HEK293 (cell line): ENCODE measurements around the gene ARHGAP10.

Experiments
- CTCF ChIA-PET: fragments of 350-600 bp; formaldehyde crosslinking; extraction: SDS; loops from one replicate; lab custom pipeline; 2021; ENCODE audit warnings: antibody characterized with exemption; lab: Yijun Ruan, JAX
- POLR2A ChIA-PET: fragments of 300-600 bp; formaldehyde crosslinking; extraction: SDS; loops from one replicate; lab custom pipeline; 2020; ENCODE audit warnings: antibody characterized with exemption, inconsistent platforms; lab: Yijun Ruan, JAX
- H3K27ac ChIP-seq: fragments of 200-500 bp; sonication (Bioruptor generic); 2 replicates; pipeline ENCODE4 v1.5.1; 2014; ENCODE audit warnings: low read depth, low read length, control low read depth, inconsistent platforms; ENCODE audit errors: extremely low read depth
- H3K36me3 ChIP-seq, 2 experiments: fragments of 200-500 bp in 1 of 2; sonication (Bioruptor generic) in 1 of 2; 1 replicate in 1 of 2; 2 replicates in 1 of 2; pipeline ENCODE4 v1.5.1; 2014 to 2017; ENCODE audit warnings: inconsistent platforms in 2 of 2, low read length in 2 of 2; ENCODE audit not compliant: control insufficient read depth in 2 of 2, insufficient read depth in 1 of 2
- H3K4me1 ChIP-seq: fragments of 200-500 bp; sonication (Bioruptor generic); 2 replicates; pipeline ENCODE4 v1.5.1; 2014; ENCODE audit warnings: mild to moderate bottlenecking, low read length, inconsistent platforms; ENCODE audit not compliant: control insufficient read depth, insufficient read depth
- H3K4me3 ChIP-seq: 2 replicates; pipeline ENCODE4 v1.5.1; 2011; ENCODE audit warnings: low read depth, mild to moderate bottlenecking, control low read depth, low read length, moderate library complexity
- H3K9me3 ChIP-seq: fragments of 200-500 bp; sonication (Bioruptor generic); 2 replicates; pipeline ENCODE4 v1.5.1; 2014; ENCODE audit warnings: low read depth, low read length, inconsistent platforms; ENCODE audit not compliant: control insufficient read depth, insufficient read depth
- FEZF1 ChIP-seq: fragments of 450-650 bp; formaldehyde crosslinking; IDR thresholded peaks from 2 replicates; pipeline ENCODE4 v1.5.1; 2016; ENCODE audit warnings: missing biosample characterization, missing genetic modification characterization
- GLI2 ChIP-seq: fragments of 450-650 bp; formaldehyde crosslinking; IDR thresholded peaks from 2 replicates; pipeline ENCODE4; 2017; ENCODE audit warnings: missing biosample characterization, missing genetic modification characterization, low read depth, borderline replicate concordance
- IKZF3 ChIP-seq: fragments of 450-650 bp; IDR thresholded peaks from 2 replicates; pipeline ENCODE4 v1.5.0; 2018; ENCODE audit warnings: missing biosample characterization, mild to moderate bottlenecking, missing genetic modification characterization, moderate library complexity
- REPIN1 ChIP-seq: fragments of 450-650 bp; formaldehyde crosslinking; IDR thresholded peaks from 2 replicates; pipeline ENCODE4 v1.5.1; 2017; ENCODE audit warnings: missing biosample characterization, missing genetic modification characterization, low read depth
- SCRT1 ChIP-seq: fragments of 450-650 bp; formaldehyde crosslinking; IDR thresholded peaks from 2 replicates; pipeline ENCODE4 v1.5.1; 2016; ENCODE audit warnings: missing biosample characterization, missing genetic modification characterization, borderline replicate concordance
- ZBTB1 ChIP-seq: fragments of 450-650 bp; formaldehyde crosslinking; IDR thresholded peaks from 2 replicates; pipeline ENCODE4 v1.5.1; 2016; ENCODE audit warnings: missing biosample characterization, missing genetic modification characterization
- ZBTB48 ChIP-seq: fragments of 450-650 bp; formaldehyde crosslinking; IDR thresholded peaks from 2 replicates; pipeline ENCODE4 v1.5.1; 2016; ENCODE audit warnings: missing biosample characterization, missing genetic modification characterization
- ZFHX2 ChIP-seq: fragments of 450-650 bp; formaldehyde crosslinking; conservative IDR thresholded peaks from 2 replicates; pipeline ENCODE4 v1.5.1; 2016; ENCODE audit warnings: missing biosample characterization, missing genetic modification characterization
- ZFP37 ChIP-seq: fragments of 450-650 bp; formaldehyde crosslinking; IDR thresholded peaks from 2 replicates; pipeline ENCODE4 v1.5.1; 2016; ENCODE audit warnings: missing biosample characterization, missing genetic modification characterization
- ZFP69B ChIP-seq: fragments of 450-650 bp; formaldehyde crosslinking; IDR thresholded peaks from 2 replicates; pipeline ENCODE4 v1.5.1; 2016; ENCODE audit warnings: missing biosample characterization, missing genetic modification characterization
- ZNF10 ChIP-seq: fragments of 450-650 bp; formaldehyde crosslinking; IDR thresholded peaks from 2 replicates; pipeline ENCODE4 v1.5.1; 2017; ENCODE audit warnings: missing biosample characterization, missing genetic modification characterization
- ZNF112 ChIP-seq: fragments of 450-650 bp; formaldehyde crosslinking; IDR thresholded peaks from 2 replicates; pipeline ENCODE4 v1.5.0; 2017; ENCODE audit warnings: missing biosample characterization, missing genetic modification characterization
- ZNF146 ChIP-seq: fragments of 450-650 bp; formaldehyde crosslinking; IDR thresholded peaks from 2 replicates; pipeline ENCODE4 v1.5.1; 2016; ENCODE audit warnings: missing biosample characterization, missing genetic modification characterization
- ZNF16 ChIP-seq: fragments of 450-650 bp; formaldehyde crosslinking; IDR thresholded peaks from 2 replicates; pipeline ENCODE4 v1.5.1; 2016; ENCODE audit warnings: low read depth, missing biosample characterization, missing genetic modification characterization
- ZNF24 ChIP-seq: fragments of 450-650 bp; formaldehyde crosslinking; IDR thresholded peaks from 2 replicates; pipeline ENCODE4 v1.5.1; 2016; ENCODE audit warnings: missing biosample characterization, missing genetic modification characterization
- ZNF324 ChIP-seq: fragments of 450-650 bp; formaldehyde crosslinking; IDR thresholded peaks from 2 replicates; pipeline ENCODE4 v1.5.1; 2016; ENCODE audit warnings: missing biosample characterization, missing genetic modification characterization
- ZNF335 ChIP-seq: fragments of 450-650 bp; formaldehyde crosslinking; conservative IDR thresholded peaks from 2 replicates; pipeline ENCODE4 v1.5.1; 2016; ENCODE audit warnings: missing biosample characterization, missing genetic modification characterization
- ZNF341 ChIP-seq: fragments of 450-650 bp; formaldehyde crosslinking; IDR thresholded peaks from 2 replicates; pipeline ENCODE4; 2016; ENCODE audit warnings: low read depth, missing biosample characterization, missing genetic modification characterization
- ZNF416 ChIP-seq: fragments of 450-650 bp; formaldehyde crosslinking; IDR thresholded peaks from 2 replicates; pipeline ENCODE4 v1.5.1; 2016; ENCODE audit warnings: missing biosample characterization, missing genetic modification characterization
- ZNF600 ChIP-seq: fragments of 450-650 bp; formaldehyde crosslinking; IDR thresholded peaks from 2 replicates; pipeline ENCODE4 v1.5.1; 2016; ENCODE audit warnings: missing biosample characterization, missing genetic modification characterization
- ZNF701 ChIP-seq: fragments of 450-650 bp; formaldehyde crosslinking; IDR thresholded peaks from 2 replicates; pipeline ENCODE4 v1.5.1; 2016; ENCODE audit warnings: missing biosample characterization, missing genetic modification characterization
- ZNF747 ChIP-seq: fragments of 450-650 bp; formaldehyde crosslinking; IDR thresholded peaks from 2 replicates; pipeline ENCODE4 v1.5.1; 2016; ENCODE audit warnings: missing biosample characterization, missing genetic modification characterization
- ZNF830 ChIP-seq: fragments of 450-650 bp; IDR thresholded peaks from 2 replicates; pipeline ENCODE4 v1.5.0; 2018; ENCODE audit warnings: missing biosample characterization, missing genetic modification characterization, low read depth, mild to moderate bottlenecking, moderate library complexity
- TF ChIP-seq, protein P1 (sequence below): fragments of 450-650 bp; formaldehyde crosslinking; IDR thresholded peaks from 2 replicates; pipeline ENCODE4 v1.5.1; 2016; ENCODE audit warnings: missing biosample characterization, missing genetic modification characterization
- TF ChIP-seq, protein P2 (sequence below): fragments of 450-650 bp; formaldehyde crosslinking; IDR thresholded peaks from 2 replicates; pipeline ENCODE4; 2016; ENCODE audit warnings: missing biosample characterization, missing genetic modification characterization
- TF ChIP-seq, protein P3 (sequence below): fragments of 450-650 bp; formaldehyde crosslinking; IDR thresholded peaks from 2 replicates; pipeline ENCODE4 v1.5.1; 2016; ENCODE audit warnings: missing biosample characterization, missing genetic modification characterization
- TF ChIP-seq, protein P4 (sequence below): IDR thresholded peaks from 2 replicates; pipeline ENCODE4 v1.6.1; 2011; ENCODE audit warnings: mild to moderate bottlenecking, low read depth, low read length, borderline replicate concordance
- TF ChIP-seq, protein P5 (sequence below): fragments of 450-650 bp; formaldehyde crosslinking; IDR thresholded peaks from 2 replicates; pipeline ENCODE4 v1.5.1; 2016; ENCODE audit warnings: missing biosample characterization, missing genetic modification characterization
- TF ChIP-seq, protein P6 (sequence below): fragments of 450-650 bp; formaldehyde crosslinking; IDR thresholded peaks from 2 replicates; pipeline ENCODE4 v1.5.1; 2016; ENCODE audit warnings: missing biosample characterization, missing genetic modification characterization

ARHGAP10 gene

DNA sequence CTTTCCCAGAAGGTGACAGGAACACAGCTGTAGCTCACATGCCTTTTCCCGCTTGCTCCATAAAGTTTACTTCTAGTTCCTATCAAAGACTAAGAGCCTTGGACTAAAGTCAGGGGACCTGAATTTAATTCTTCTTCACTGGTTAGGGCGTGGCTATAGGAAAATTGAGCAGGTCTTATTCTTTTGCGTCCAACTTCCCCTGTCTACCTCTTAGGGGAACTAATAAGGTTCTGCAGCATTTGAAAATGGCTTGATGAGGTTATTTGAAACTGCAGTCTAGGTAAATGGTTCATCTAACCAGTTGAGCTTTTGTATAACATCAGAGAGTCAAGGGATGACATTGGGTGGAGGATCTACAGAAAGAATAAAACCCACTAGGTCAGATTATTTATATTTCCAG, 2.6 kb downstream of the ARHGAP10 start:
- H3K36me3 ChIP-seq: no peaks in the 10 kb centered on the region
- TF ChIP-seq ZNF10 (tag by site-specific recombination) (no peak), ZNF112 (no peak), ZBTB48 (tag by site-specific recombination) (no peak), ZFP37 (tag by site-specific recombination) (no peak), ZBTB1 (tag by site-specific recombination) (no peak), ZNF416 (tag by site-specific recombination) (no peak), ZNF146 (tag by site-specific recombination) (no peak), FEZF1 (no peak), ZNF747 (no peak), REPIN1 (tag by site-specific recombination) (no peak), ZFP69B (tag by site-specific recombination) (no peak), ZNF830 (tag by site-specific recombination) (no peak), ZNF16 (no peak), IKZF3 (tag by site-specific recombination) (no peak)
- TF ChIP-seq, protein P1, sequence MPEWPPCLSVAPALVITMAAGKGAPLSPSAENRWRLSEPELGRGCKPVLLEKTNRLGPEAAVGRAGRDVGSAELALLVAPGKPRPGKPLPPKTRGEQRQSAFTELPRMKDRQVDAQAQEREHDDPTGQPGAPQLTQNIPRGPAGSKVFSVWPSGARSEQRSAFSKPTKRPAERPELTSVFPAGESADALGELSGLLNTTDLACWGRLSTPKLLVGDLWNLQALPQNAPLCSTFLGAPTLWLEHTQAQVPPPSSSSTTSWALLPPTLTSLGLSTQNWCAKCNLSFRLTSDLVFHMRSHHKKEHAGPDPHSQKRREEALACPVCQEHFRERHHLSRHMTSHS (tag by site-specific recombination): no peak
- TF ChIP-seq, protein P2, sequence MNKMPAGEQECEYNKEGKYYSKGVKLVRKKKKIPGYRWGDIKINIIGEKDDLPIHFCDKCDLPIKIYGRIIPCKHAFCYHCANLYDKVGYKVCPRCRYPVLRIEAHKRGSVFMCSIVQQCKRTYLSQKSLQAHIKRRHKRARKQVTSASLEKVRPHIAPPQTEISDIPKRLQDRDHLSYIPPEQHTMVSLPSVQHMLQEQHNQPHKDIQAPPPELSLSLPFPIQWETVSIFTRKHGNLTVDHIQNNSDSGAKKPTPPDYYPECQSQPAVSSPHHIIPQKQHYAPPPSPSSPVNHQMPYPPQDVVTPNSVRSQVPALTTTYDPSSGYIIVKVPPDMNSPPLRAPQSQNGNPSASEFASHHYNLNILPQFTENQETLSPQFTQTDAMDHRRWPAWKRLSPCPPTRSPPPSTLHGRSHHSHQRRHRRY: no peak
- TF ChIP-seq, protein P3, sequence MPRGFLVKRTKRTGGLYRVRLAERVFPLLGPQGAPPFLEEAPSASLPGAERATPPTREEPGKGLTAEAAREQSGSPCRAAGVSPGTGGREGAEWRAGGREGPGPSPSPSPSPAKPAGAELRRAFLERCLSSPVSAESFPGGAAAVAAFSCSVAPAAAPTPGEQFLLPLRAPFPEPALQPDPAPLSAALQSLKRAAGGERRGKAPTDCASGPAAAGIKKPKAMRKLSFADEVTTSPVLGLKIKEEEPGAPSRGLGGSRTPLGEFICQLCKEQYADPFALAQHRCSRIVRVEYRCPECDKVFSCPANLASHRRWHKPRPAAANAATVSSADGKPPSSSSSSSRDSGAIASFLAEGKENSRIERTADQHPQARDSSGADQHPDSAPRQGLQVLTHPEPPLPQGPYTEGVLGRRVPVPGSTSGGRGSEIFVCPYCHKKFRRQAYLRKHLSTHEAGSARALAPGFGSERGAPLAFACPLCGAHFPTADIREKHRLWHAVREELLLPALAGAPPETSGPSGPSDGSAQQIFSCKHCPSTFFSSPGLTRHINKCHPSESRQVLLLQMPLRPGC (tag by site-specific recombination): no peak
- TF ChIP-seq, protein P4, sequence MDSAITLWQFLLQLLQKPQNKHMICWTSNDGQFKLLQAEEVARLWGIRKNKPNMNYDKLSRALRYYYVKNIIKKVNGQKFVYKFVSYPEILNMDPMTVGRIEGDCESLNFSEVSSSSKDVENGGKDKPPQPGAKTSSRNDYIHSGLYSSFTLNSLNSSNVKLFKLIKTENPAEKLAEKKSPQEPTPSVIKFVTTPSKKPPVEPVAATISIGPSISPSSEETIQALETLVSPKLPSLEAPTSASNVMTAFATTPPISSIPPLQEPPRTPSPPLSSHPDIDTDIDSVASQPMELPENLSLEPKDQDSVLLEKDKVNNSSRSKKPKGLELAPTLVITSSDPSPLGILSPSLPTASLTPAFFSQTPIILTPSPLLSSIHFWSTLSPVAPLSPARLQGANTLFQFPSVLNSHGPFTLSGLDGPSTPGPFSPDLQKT: no peak
- H3K27ac ChIP-seq: no peak overlapping the region
- CTCF ChIA-PET: interaction anchor here (0.6 to 1.2 kb wide), 4 partner anchors 10 to 88 kb away, joined by 3 to 6 read pairs (median 5); no protein-coding TSS in a partner anchor
- H3K9me3 ChIP-seq: no peaks in the 10 kb centered on the region
- no peak overlapping the region for H3K4me3 ChIP-seq
- peaks cover 16% of the 10 kb centered on the region for H3K4me1 ChIP-seq
- POLR2A ChIA-PET: no interaction called here

DNA sequence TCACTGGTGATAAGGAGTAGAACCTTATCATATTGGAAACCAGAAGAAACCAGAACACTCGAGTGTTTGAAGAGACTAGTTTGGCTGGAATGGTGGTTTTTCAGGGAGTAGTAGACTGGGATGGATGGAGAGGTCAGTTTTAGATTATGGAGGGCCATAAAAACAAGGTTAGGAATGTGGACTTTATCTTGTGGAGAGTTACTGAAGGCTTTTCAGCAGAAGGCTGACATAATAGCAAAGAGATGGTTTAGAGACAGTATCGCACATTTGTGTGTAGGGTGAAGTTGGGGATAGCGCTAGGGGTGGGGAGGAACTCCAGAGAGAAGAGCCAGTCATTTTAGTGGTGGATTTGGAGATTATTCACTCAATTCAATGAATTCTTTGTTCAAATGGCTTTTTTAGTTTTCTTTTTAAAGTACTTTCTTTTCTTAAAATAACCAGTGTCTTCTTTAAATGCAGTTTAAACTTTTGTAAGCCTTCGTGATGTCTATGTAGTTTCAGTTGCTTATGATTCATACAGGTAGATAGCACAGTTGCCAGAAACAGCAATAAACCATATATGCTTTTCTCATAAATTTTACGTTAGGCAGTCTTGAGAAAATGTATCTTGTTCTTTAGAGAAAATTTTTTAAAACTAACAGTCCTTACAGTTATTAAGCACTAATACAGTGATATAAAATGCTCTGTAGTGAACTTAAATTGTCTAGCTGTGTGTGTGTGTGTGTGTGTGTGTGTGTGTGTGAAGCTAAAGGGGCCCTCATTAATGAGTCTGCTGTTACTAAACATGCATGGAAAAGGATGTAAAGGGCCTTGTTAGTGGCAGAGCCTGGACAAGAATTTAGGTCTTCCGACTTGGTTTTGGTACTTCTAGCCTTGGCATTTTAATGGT, 3.8 kb downstream of the ARHGAP10 start:
- no peaks in the 10 kb centered on the region for H3K9me3 ChIP-seq
- peaks cover 20% of the 10 kb centered on the region for H3K4me1 ChIP-seq
- CTCF ChIA-PET: no interaction called here
- TF ChIP-seq ZNF341 (tag by site-specific recombination) (peak; percentile 87), ZNF335 (tag by site-specific recombination) (peak; percentile 66), ZNF600 (tag by site-specific recombination) (peak; percentile 38; the same call in 1 of the 2 replicates), ZFHX2 (no peak), GLI2 (tag by site-specific recombination) (no peak), ZNF324 (no peak), ZNF701 (tag by site-specific recombination) (no peak), ZNF24 (tag by site-specific recombination) (no peak), SCRT1 (tag by site-specific recombination) (0 out of 2 replicates have a peak, but pooled peaks have one; percentile 40)
- TF ChIP-seq, protein P5, sequence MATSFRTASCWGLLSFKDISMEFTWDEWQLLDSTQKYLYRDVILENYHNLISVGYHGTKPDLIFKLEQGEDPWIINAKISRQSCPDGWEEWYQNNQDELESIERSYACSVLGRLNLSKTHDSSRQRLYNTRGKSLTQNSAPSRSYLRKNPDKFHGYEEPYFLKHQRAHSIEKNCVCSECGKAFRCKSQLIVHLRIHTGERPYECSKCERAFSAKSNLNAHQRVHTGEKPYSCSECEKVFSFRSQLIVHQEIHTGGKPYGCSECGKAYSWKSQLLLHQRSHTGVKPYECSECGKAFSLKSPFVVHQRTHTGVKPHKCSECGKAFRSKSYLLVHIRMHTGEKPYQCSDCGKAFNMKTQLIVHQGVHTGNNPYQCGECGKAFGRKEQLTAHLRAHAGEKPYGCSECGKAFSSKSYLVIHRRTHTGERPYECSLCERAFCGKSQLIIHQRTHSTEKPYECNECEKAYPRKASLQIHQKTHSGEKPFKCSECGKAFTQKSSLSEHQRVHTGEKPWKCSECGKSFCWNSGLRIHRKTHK (tag by site-specific recombination): no peak
- TF ChIP-seq, protein P6, sequence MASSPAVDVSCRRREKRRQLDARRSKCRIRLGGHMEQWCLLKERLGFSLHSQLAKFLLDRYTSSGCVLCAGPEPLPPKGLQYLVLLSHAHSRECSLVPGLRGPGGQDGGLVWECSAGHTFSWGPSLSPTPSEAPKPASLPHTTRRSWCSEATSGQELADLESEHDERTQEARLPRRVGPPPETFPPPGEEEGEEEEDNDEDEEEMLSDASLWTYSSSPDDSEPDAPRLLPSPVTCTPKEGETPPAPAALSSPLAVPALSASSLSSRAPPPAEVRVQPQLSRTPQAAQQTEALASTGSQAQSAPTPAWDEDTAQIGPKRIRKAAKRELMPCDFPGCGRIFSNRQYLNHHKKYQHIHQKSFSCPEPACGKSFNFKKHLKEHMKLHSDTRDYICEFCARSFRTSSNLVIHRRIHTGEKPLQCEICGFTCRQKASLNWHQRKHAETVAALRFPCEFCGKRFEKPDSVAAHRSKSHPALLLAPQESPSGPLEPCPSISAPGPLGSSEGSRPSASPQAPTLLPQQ (tag by site-specific recombination): no peak

More for the DNA sequence above, 3.8 kb downstream of the ARHGAP10 start:
- Histone ChIP-seq H3K4me3 (no peak overlapping the region), H3K27ac (no peak overlapping the region), H3K36me3 (no peaks in the 10 kb centered on the region)
- POLR2A ChIA-PET: no interaction called here
